CD4-positive, CD25-positive, alpha-beta regulatory T cell (primary cell): ENCODE results near the gene EOLA1. TPM values are rescaled to one million over a fixed set of nuclear protein-coding genes. Genes with fewer than 3 reads are reported as not detected.
"Not testable (repeated sequence)": the region's sequence is repeated elsewhere in the genome, so short reads cannot be mapped to it uniquely, and the experiment has no call there.

Source experiments
- ATAC-seq, 2 donors: fragments of 150-1000 bp; cut with Tn5 transposase; one replicate each; pipeline ENCODE4 v1.10.0; 2021; ENCODE audit warnings: low read depth in 2 of 2, moderate number of reproducible peaks in 2 of 2, moderate library complexity in 1 of 2
- DNase-seq, 3 donors: peaks; one replicate each; pipeline versions ENCODE4 v3.0.0 to v3.0.0-alpha.2; 2012 to 2022; ENCODE audit warnings: mixed read lengths in 1 of 3
- H3K27ac ChIP-seq: one replicate; pipeline ENCODE4 v1.7.0; 2013; ENCODE audit warnings: mild to moderate bottlenecking, low read length; ENCODE audit not compliant: insufficient read depth, poor library complexity, severe bottlenecking
- H3K27me3 ChIP-seq: one replicate; pipeline ENCODE4 v1.7.0; 2013; ENCODE audit warnings: low read length; ENCODE audit not compliant: control insufficient read depth, insufficient read depth
- H3K36me3 ChIP-seq: one replicate; pipeline ENCODE4 v1.7.0; 2013; ENCODE audit warnings: mild to moderate bottlenecking, low read length, moderate library complexity; ENCODE audit not compliant: control insufficient read depth, insufficient read depth
- H3K4me1 ChIP-seq: 2 replicates; pipeline ENCODE4 v1.7.0; 2013; ENCODE audit warnings: mild to moderate bottlenecking, low read length; ENCODE audit not compliant: insufficient read depth, control insufficient read depth, poor library complexity, severe bottlenecking
- H3K4me3 ChIP-seq: one replicate; pipeline ENCODE4 v1.7.0; 2013; ENCODE audit warnings: low read depth, mild to moderate bottlenecking, low read length, moderate library complexity
- H3K9me3 ChIP-seq, 2 experiments: 1 replicate in 1 of 2; 2 replicates in 1 of 2; pipeline ENCODE4 v1.7.0; 2013; ENCODE audit warnings: low read length in 2 of 2, mild to moderate bottlenecking in 1 of 2, moderate library complexity in 1 of 2; ENCODE audit not compliant: control insufficient read depth in 2 of 2
- H3K27ac Mint-ChIP-seq, 3 donors: one replicate each; pipeline ENCODE4 v1.8.0; 2020 to 2022; ENCODE audit warnings: mild to moderate bottlenecking in 3 of 3, mixed read lengths in 3 of 3, moderate library complexity in 2 of 3
- H3K27me3 Mint-ChIP-seq: one replicate; pipeline ENCODE4 v1.8.0; 2022; ENCODE audit warnings: mild to moderate bottlenecking, mixed read lengths
- H3K36me3 Mint-ChIP-seq: one replicate; pipeline ENCODE4 v1.8.0; 2020; ENCODE audit warnings: mixed read lengths
- H3K4me1 Mint-ChIP-seq, 4 donors: one replicate each; pipeline ENCODE4 v1.8.0; 2020 to 2022; ENCODE audit warnings: mixed read lengths in 4 of 4, mild to moderate bottlenecking in 1 of 4
- H3K4me3 Mint-ChIP-seq, 4 donors: one replicate each; pipeline ENCODE4 v1.8.0; 2020 to 2022; ENCODE audit warnings: mild to moderate bottlenecking in 4 of 4, mixed read lengths in 4 of 4, moderate library complexity in 3 of 4
- H3K9me3 Mint-ChIP-seq, 7 donors: one replicate each; pipeline ENCODE4 v1.8.0; 2020 to 2022; ENCODE audit warnings: mixed read lengths in 7 of 7, mild to moderate bottlenecking in 3 of 7, moderate library complexity in 2 of 7
- polyA plus RNA-seq, 4 donors: library from polyadenylated mRNA; unstranded; fragments of 300-500 nt; fragmentation: Illumina TruSeq; gene quantifications; one replicate each; pipeline ENCODE4 v1.2.3, GENCODE V29; 2021
- total RNA-seq: library from RNA; stranded (reverse); gene quantifications from one replicate; pipeline ENCODE4 v1.2.3, GENCODE V29; 2022

Gene EOLA1
- total and polyA plus RNA-seq, 5 donors from 2014 or later: 25.6 to 81.3 (median 35.7) TPM

DNA sequence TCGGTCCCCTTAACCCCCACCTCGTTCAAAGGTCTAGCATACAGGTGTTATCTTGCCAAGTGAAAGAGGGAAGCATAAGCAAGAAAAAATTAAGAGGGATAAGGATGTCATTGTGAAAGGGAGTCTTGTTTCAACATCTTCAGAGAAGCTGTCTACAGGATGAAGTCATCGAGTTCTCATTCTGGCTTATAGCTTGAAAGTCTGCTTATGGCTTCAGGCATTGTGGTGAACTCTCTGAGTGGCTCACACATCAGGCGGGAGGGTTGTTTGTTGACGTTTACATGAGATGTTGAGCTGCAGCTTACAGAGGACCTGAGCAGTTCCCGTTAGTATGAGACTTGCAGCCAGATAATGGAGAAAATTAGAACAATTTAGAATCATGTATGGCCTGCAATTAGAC is 29.9 kb downstream of the EOLA1 start:
- H3K27me3 Mint-ChIP-seq: no peaks in the 10 kb centered on the region
- Histone ChIP-seq H3K4me1 (no peaks in the 10 kb centered on the region), H3K4me3 (no peak overlapping the region), H3K36me3 (no peaks in the 10 kb centered on the region), H3K27ac (no peak overlapping the region), H3K9me3 (no peaks in the 10 kb centered on the region), H3K27me3 (no peaks in the 10 kb centered on the region)
- H3K4me1 Mint-ChIP-seq: no peaks in the 10 kb centered on the region
- no peaks in the 10 kb centered on the region for H3K36me3 Mint-ChIP-seq
- DNase-seq (no peak), ATAC-seq (no peak)
- H3K4me3 Mint-ChIP-seq: no peak overlapping the region
- H3K9me3 Mint-ChIP-seq: no peaks in the 10 kb centered on the region
- H3K27ac Mint-ChIP-seq: no peak overlapping the region

DNA sequence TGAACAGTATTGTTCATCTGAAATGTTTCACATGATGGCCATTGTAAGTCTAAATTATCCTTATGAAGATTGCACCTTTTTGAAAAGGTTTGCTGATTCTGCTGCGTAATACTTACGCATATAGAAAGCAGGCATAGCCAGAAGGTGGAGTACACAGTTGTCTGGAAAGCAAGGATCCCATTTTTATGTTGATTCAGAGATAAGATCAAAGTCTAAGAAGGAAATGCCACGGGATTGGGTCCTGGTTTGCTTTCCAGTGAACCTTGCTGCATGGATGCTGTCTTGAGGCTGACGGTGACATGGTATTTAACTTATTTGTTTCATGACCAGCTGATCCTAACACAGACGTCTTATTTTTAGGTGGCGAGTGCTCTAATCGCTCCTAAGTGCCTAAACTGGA is 31.0 kb downstream of the EOLA1 start:
- H3K36me3 ChIP-seq: no peaks in the 10 kb centered on the region
- DNase-seq (no peak), ATAC-seq (no peak)
- H3K4me3 Mint-ChIP-seq: no peak overlapping the region
- H3K9me3 ChIP-seq: no peaks in the 10 kb centered on the region
- no peak overlapping the region for H3K27ac ChIP-seq
- no peaks in the 10 kb centered on the region for H3K4me1 ChIP-seq
- H3K27ac Mint-ChIP-seq: no peak overlapping the region
- no peaks in the 10 kb centered on the region for H3K9me3 Mint-ChIP-seq
- no peak overlapping the region for H3K4me3 ChIP-seq
- no peaks in the 10 kb centered on the region for H3K27me3 Mint-ChIP-seq
- no peaks in the 10 kb centered on the region for H3K36me3 Mint-ChIP-seq
- H3K27me3 ChIP-seq: no peaks in the 10 kb centered on the region
- no peaks in the 10 kb centered on the region for H3K4me1 Mint-ChIP-seq

DNA sequence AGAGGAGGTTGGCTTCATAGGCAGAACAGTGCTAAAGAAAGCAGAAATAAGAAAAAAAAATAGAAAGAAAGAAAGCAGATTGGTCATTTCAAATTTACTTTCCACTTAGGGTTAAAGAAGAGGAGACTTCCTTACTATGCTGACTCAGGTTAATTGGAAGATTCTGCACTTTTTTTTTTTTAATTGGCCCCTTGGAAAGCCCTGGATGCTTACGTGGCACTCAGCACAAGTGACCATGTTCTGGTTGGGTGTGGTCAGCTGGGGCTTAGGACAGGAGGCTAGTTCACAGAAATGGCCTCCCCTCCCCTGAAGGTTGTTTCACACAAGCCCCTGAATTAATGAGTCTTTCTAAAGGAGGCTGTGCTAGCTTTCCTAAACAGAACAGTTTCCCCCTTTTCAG is 31.9 kb downstream of the EOLA1 start:
- H3K36me3 Mint-ChIP-seq: no peaks in the 10 kb centered on the region
- DNase-seq (no peak), ATAC-seq (no peak)
- no peaks in the 10 kb centered on the region for H3K4me1 ChIP-seq
- H3K36me3 ChIP-seq: no peaks in the 10 kb centered on the region
- no peak overlapping the region for H3K4me3 ChIP-seq
- H3K27ac Mint-ChIP-seq: no peak overlapping the region
- no peaks in the 10 kb centered on the region for H3K9me3 Mint-ChIP-seq
- H3K27me3 Mint-ChIP-seq: no peaks in the 10 kb centered on the region
- no peak overlapping the region for H3K27ac ChIP-seq
- H3K27me3 ChIP-seq: no peaks in the 10 kb centered on the region
- no peaks in the 10 kb centered on the region for H3K4me1 Mint-ChIP-seq
- H3K9me3 ChIP-seq: no peaks in the 10 kb centered on the region
- no peak overlapping the region for H3K4me3 Mint-ChIP-seq

DNA sequence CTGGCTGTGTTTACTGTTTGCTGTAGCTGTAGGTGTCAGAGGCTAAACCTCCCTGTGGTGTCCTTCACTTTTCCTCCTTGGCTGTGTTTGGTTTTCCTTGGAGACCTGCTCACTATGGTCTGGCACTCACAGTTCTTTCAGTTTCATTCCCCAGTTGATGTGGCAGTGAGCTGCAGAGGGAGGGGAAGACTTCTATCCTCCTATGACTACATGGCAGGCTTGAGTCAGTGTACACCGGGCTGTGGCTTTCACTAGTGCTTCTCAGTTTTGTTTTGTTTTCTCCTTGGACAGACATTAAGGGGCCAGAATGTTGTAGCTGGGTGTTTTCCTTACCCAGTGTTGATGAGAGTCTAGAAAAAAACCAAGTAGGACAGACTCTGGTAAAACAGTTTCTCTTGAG is 32.6 kb downstream of the EOLA1 start:
- H3K4me3 ChIP-seq, H3K9me3 Mint-ChIP-seq, H3K27me3 ChIP-seq, H3K4me3 Mint-ChIP-seq, H3K27ac ChIP-seq, DNase-seq, H3K4me1 Mint-ChIP-seq, H3K36me3 ChIP-seq, H3K27ac Mint-ChIP-seq, H3K9me3 ChIP-seq, H3K27me3 Mint-ChIP-seq, H3K36me3 Mint-ChIP-seq, H3K4me1 ChIP-seq: not testable (repeated sequence)
- ATAC-seq: peak in 1 of 2 donors; percentile 42

DNA sequence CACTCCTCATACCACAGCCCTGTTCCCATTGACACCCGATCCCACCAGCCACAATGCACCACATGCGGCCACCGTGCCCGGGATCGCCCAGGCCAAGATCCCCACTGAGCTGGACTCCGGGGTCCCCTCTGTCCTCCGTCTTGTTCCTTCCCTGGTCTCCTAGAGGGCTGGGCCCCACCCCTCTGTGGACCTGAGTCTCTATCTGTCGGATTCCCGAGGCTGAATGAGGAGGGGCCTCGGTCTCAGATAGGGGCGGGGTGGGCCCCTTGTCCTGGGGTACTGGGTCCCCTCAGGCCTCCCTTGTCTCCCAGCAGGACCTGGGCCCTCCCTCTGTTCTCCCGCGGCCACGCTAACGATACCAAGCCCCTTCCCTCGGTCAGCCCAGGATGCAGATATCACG is 44.8 kb downstream of the EOLA1 start:
- not testable (repeated sequence) for H3K27me3 ChIP-seq, ATAC-seq, H3K4me1 ChIP-seq, H3K27ac Mint-ChIP-seq, H3K36me3 ChIP-seq, H3K9me3 ChIP-seq, H3K9me3 Mint-ChIP-seq, H3K4me3 Mint-ChIP-seq, H3K4me1 Mint-ChIP-seq, H3K36me3 Mint-ChIP-seq, H3K27ac ChIP-seq, H3K4me3 ChIP-seq, DNase-seq, H3K27me3 Mint-ChIP-seq

DNA sequence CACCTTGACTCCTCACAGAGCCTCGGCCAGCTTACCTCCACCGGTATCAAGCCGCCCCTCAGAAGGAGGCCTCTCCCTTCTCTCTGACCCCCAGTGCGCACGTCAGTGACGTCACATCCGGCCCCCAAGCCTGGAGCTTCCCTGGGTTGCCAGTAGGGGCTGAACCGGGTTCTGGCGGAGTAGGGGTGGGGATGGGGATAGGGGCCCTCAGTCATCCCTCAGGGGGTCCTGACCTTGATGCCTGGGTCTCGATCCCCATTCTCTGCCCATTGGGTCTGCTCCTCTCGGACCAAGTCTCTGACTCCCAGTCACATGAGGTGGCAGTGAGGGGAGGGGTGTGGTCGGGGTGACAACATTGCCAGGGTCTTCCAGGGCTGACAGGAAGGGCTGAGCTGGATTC is 46.5 kb downstream of the EOLA1 start, which contains the start of gene MAGEA9B:
MAGEA9B (minus strand) TSS at position 101 of the 400 bp plus-strand sequence. CDS start 4,280 bp downstream, outside the sequence.
- H3K4me1 Mint-ChIP-seq, H3K4me3 Mint-ChIP-seq, H3K4me3 ChIP-seq, DNase-seq, H3K36me3 ChIP-seq, H3K27me3 ChIP-seq, H3K9me3 Mint-ChIP-seq, H3K36me3 Mint-ChIP-seq, H3K27ac ChIP-seq, H3K4me1 ChIP-seq, H3K27ac Mint-ChIP-seq, H3K9me3 ChIP-seq, ATAC-seq, H3K27me3 Mint-ChIP-seq: not testable (repeated sequence)

DNA sequence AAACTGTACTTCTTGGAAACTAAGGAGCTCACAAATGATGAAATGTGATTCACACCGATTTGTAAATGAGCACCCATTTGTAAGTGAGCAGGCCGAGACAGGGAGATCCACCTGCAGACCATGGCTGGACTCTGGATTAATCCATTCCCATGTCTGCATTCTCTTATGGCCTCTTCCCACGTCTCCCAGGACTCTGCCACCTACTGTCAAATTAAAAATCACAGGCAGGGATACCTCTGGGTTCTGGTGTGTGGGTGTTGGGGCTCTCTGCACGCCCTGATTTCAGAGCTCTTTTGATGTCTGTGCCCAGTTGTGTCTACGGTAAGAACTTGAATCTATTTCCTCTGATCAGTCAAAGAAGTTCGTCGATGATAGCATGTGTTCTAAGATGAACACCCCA is 50.2 kb downstream of the EOLA1 start:
- not testable (repeated sequence) for H3K9me3 ChIP-seq, H3K27ac ChIP-seq, H3K27me3 ChIP-seq, H3K9me3 Mint-ChIP-seq, H3K4me3 ChIP-seq, DNase-seq, H3K4me1 ChIP-seq, H3K4me1 Mint-ChIP-seq, H3K36me3 Mint-ChIP-seq, H3K27me3 Mint-ChIP-seq, H3K27ac Mint-ChIP-seq, ATAC-seq, H3K4me3 Mint-ChIP-seq, H3K36me3 ChIP-seq

DNA sequence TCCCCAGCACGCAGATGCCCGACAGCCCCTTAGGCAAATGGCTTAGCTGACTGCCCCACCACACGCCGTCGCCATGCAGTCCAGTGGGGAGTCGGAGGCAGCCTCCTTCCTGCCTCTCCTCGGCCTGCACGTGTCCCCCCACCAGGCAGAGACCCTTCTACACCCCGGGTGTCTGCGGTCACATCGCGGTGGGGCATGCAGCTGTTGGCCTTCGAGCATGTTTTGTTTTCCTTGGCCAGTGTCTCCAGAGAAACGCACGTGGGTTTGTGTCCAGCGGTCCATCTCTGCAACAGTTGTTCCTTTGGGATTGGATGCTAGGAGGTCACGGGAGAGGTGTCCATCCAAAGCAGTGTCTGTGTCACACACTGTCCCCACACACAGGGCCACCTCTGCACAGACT is 54.4 kb downstream of the EOLA1 start, which contains the start of gene HSFX2:
HSFX2 (minus strand) TSS at position 101 of the 400 bp plus-strand sequence. CDS start 614 bp downstream, outside the sequence.
- H3K27me3 ChIP-seq, H3K27ac Mint-ChIP-seq, ATAC-seq, H3K36me3 ChIP-seq, H3K27me3 Mint-ChIP-seq, H3K36me3 Mint-ChIP-seq, H3K4me1 ChIP-seq, H3K4me1 Mint-ChIP-seq, H3K9me3 ChIP-seq, H3K4me3 ChIP-seq, H3K9me3 Mint-ChIP-seq, DNase-seq, H3K4me3 Mint-ChIP-seq, H3K27ac ChIP-seq: not testable (repeated sequence)
